HG03575 (cell line): ENCODE data around the gene WDR35.
A peak's percentile ranks its signal among the peaks of the same experiment; 100 is the strongest.
"Not testable (repeated sequence)": the region's sequence is repeated elsewhere in the genome, so short reads cannot be mapped to it uniquely, and the experiment has no call there.

ENCODE experiments used
- ATAC-seq: cut with Tn5 transposase; IDR thresholded peaks from one replicate; pipeline ENCODE4 v1.9.1; 2021; ENCODE audit not compliant: unreplicated experiment, insufficient number of reproducible peaks, low FRiP score; ENCODE audit errors: extremely low read depth

Gene WDR35

DNA sequence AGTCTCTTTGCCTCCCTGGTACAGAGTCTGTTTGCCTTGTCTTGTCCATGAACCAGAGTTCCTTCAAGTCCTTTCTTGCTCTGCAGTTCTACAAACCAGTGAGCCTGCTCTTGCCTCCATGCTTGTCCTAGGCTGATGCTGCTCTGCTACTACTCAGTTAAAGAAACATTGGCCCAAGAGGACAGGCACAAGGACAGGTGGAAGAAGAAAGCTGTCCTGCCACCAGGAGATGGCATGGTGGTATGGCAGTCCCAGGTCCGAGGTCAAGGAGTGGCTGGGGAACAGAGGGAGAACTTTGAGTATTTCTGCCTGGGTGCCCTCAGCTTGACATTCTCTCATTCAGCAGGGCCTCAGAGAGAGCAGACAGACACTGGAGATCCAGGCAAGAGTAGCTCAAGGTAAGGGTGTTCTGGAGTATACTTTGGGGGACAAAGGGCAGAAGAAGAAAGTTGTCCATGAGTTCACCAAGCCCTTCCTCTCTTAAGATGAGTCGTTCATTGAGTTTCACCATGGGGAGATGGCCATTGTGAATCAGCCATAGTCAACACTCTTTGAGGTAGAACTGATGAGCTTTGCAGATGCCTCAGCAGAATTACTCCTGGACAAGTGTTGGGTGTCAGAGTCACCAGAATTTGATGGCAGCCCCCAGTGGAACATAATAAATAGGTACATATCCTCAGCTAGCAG lies 108.5 kb downstream of the WDR35 start:
- no peak for ATAC-seq

DNA sequence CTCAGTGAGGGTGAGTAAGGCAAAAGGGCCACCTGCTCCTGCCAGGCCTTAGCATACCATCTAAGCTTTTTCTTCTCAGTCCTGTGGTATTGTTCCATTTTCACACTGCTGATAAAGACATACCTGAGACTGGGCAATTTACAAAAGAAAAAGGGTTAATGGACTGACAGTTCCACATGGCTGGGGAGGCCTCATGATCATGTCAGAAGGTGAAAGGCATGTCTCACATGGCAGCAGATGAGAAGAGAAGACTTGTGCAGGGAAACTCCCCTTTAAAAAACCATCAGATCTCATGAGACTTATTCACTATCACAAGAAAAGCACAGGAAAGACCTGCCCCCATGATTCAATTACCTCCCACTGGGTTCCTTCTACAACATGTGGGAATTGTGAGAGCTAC lies 109.7 kb downstream of the WDR35 start:
- not testable (repeated sequence) for ATAC-seq

DNA sequence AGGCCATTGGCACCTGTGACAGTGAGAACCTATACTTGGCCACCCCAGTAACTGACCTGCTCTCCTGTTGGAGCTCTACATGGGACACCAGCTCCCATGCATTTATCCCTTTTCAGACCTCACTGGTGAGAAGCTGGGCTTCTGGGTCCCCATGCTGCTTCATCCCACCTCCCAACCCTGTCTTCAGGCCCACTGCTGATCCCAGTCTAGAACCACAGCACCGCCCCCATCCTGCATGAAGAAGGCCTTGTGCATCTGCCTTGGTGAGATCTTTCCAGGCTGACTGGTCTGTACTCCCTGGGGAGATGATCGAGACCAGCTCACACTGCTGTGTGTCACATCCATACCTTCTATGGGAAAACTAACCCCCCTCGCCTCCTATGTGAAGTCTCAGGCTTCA lies 110.8 kb downstream of the WDR35 start:
- no peak for ATAC-seq

DNA sequence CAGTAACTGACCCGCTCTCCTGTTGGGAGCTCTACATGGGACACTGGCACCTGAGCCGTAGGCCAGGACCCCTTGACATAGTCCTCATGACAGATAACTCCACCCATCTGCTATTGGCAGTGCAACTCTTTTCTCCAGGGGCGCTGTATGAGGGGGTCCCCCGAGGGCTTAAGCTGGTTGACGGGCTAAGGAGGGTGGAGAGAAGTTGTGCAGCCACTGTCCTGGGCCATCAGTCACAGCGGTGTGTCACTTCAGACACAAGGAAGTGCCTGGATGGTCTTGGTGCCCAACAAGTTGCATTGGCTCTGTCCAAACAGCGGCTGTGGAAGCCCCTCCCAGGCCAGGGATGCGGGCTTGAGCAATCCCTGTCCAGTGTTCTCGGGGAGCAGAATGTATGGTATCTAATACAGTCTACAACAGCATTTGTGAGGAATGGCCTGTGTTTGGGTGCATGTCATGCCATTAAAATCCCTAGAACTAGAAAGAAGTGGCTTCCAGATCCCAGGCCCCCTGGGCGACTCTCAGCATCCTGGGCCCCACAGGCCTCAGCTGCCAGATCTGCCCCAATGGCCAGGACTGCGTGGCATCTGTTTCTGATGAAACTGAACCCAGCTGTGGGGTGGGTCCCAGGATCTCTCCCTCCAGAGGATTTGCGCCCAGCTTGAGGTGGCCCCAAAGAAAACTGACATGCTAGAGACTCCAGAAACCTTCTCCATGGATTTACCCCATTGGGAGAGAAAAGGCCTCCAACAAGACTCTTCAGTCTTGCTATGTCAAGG lies 111.4 kb downstream of the WDR35 start:
- ATAC-seq: no peak

DNA sequence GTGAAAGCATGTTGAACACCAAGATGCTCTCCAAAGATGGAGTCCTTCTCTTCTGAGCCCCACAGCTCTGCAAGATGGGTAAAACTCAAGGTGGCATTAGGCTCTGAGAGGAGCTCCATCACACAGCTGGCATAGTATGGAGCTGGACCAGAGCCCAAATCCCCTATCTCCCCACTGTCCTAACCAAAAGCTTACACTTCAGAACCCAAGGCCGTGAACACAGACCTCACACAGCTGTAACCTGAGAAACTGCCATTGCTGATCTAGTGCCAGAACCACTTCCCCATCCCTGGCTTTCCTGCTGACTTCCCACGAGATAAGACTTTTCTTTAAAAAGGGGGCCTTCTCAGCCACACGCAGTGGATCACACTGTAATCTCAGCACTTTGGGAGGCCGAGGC lies 113.2 kb downstream of the WDR35 start:
- no peak for ATAC-seq

DNA sequence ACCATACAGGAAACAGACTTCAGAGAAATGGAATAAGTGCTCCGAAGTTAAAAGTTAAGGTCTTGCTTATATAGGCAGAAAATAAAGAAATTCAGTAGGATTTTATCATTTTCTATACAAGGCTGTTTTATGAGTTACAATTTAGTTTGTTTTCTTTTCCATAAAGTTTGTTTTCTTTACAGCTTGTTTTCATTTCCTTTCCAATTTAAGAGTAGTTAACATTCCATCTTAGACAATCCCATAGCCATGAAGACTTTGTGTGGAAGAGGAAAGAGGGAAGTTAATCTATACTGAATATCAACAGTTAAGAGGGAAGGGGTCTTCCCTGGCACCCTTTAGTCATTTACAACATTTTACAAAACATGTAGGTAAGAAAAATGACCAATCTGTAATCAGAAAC lies 114.6 kb downstream of the WDR35 start:
- no peak for ATAC-seq

DNA sequence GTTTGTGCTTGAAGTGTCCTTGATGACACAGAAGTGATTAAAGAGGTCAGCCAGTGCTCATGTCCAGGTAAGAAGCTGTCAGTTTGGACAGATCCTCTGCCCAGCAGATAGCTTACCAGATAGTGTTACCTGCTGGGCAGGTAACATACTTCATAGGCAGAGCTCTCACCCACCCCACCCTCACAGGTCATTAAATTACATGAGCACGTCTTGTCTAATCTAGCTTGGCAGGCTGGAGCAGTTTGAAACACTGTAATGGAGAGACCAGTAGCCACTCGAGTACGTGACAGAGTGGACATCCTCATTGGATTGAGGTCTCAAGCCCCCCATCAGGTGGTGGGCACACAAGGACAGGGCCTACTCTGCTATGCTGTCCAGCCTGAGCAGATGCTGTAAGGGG lies 115.2 kb downstream of the WDR35 start:
- no peak for ATAC-seq

DNA sequence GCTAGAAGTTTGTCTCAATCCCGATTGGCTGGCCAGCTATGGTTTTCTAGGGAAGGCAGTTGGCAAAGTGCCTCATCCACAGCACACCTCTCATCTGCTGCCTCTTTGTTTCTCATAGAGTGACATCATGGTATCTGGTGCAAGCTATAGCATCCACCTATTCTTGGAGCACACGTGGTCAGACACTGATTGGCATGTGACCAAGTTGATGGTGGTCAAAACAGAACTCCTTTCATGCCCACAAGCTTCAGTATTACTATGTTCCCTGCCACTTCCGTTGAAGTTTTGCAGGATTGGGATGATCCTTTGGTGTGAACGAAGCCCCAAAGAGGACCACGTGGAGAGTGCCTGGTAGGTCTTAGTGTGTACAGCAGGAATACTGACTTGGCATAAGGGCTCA lies 116.9 kb downstream of the WDR35 start:
- ATAC-seq: no peak

DNA sequence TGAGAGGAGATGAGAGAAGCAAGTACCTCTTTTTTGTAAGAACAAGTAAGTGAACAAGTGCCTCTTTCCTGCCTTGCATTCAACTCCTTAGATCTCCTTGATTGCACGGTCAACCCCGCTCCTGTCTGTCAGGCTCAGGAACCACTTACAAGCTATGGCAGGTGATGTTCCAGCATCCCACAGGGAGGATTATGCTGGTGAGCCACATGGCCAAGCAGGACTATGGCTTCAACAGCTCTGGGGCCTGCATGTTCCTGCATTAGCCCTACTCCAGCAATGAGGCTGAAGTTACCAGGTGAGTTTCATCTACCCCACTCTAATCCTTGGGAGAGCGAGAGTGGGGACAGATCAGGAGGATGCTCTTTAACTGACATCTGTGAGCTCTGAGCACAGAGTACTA lies 117.6 kb downstream of the WDR35 start:
- no peak for ATAC-seq

DNA sequence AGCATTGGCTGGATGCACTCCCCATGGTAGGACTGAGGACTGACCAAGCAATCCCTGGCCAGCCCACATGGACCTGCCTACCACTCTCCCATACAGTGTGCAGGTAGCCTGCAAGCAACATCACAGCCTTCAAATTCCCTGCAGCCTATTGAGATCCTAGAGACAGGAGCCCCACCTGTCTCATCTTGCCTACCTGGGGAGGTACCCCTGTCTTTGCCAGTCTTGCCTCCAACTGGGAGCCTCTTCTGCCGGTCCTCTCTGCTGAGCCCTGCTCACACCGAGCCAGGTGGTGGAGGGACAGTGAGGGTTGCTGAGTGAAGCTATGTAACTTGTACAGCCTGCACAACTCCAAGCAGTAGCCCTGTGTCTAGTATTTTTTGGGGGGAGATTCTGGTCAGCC lies 118.1 kb downstream of the WDR35 start:
- ATAC-seq: no peak

DNA sequence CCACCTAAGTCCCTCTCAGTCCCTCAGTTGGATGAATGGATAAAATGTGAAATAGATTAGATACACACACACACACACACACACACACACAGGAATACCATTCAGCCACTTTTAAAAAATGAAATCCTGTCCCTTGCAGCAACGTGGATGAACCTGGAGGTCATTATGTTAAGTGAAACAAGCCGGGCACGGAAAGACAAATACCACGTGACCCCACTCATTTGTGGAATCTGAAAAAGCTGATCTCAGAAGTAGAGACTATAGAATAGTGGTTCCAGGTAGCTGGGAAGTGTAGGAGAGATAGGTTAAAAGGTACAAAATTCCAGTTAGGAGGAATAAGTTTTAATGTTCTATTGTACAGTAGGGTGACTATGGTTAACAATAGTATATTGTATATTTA lies 119.1 kb downstream of the WDR35 start:
- ATAC-seq: no peak

DNA sequence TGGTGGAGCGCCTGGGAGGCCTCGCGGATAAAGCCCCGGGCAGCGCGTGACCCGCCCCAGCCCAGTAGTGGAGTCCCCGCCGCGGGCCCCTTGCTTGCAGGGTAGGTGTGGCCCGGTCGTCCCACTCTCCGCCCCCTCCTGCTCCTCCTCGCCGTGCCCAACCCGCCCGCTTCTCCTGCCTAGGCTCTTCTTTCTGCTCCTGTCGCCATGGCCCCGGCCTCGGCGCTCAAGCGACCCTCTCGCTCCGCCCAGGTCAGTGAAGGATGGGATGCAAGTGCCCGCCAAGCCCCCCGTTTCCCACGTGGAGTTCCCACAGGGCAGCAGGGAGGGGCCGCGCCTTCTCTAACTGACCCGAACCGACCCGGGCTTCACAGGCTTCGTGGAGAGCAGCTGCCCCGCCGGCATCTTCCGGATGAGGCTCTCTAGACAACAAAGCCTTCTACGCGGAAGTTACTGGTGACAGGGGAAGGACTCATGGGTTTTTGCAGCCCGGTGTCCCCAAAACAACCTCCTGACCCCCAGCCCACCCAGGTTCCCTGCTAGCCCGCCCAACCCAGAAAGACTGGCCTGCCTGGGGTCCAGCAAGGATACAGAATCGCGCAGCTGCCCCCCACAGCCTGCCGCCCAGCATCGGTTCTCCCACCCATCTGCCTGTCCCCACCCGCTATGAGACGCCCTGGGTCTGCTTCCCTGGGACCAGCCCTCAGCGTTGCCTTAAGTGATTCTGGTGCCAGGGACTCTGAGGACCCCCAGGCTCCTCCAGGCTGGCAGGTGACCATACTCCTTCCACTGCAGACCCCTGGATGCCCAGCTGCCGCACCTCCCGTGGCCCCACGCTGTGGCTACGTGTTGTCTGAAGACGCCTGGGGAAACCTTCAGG lies 121.0 kb downstream of the WDR35 start:
- ATAC-seq: no peak

DNA sequence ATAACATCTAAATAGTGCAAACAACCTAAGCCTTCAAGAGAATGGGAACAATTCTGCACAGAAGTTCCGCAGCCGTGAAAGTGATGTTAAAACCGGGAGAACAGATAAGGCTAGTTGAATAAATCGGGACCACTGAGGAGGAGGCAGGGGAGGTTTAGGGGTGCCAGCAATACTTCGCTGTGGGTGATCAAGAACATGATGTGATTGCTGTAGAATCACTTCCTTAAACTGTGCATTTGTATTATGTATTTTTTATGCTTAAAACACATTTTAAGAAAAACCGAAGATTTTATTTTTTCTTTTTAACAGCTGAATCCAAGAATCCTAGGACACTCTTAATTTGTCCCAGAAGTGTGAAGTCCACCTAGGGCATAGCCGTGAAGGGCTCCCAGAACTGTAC lies 121.7 kb downstream of the WDR35 start:
- ATAC-seq: no peak

DNA sequence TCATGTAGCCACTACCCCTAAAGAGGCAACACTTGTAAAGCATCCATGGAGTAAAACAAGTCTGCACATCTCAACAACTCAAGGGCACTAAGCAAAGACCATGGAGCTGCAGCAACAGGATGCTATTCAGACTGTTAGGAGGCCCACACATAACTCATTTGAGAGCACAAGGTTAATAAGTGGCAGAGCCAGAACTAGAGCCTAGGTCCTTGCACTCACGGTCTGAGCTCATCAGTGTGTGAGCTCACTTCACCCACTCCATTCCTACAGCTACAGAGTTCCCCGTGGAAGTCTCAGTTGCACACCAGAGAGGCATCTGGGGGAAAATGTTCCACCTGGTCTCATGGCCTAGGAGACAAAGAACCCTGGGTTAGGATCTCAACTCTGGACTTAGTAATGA lies 123.1 kb downstream of the WDR35 start:
- peak; percentile 29 for ATAC-seq

DNA sequence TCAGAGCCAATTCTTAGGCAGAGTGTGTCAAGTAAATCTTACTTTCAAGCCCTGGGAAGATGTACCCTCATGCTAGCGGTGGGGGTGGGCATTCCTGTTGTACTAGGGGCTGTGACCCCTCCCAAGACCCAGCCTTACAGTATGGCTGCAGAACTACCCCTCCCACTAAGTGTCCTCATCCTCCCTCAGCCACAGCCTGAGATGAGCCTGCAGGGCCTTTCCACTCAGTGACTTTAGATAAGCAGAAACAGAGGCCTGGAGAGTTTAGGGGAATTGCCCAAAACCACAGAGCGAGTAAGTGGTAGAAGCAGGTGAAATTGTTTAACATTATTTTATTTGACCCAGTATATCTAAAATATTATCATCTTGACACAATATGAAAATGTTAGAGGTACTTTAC lies 124.8 kb downstream of the WDR35 start:
- no peak for ATAC-seq

DNA sequence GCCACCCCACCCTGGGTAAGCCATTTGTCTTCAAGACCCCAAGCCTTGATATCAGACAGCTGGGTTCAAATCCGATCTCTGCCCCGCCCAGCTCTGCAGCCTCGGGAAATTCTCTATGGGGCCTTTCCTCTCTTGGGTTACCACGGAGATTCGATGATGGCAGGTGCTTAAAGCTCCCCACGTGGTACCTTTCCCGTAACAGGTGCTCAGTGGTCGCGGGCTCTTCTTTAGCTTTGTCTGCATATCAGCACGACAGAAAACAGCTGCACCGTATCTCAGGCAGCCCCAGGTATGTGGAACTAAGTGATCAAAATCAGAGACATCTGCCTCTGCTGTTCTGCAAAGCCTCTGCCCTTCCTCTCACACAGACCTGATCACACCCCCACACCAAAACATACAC lies 125.5 kb downstream of the WDR35 start:
- no peak for ATAC-seq

DNA sequence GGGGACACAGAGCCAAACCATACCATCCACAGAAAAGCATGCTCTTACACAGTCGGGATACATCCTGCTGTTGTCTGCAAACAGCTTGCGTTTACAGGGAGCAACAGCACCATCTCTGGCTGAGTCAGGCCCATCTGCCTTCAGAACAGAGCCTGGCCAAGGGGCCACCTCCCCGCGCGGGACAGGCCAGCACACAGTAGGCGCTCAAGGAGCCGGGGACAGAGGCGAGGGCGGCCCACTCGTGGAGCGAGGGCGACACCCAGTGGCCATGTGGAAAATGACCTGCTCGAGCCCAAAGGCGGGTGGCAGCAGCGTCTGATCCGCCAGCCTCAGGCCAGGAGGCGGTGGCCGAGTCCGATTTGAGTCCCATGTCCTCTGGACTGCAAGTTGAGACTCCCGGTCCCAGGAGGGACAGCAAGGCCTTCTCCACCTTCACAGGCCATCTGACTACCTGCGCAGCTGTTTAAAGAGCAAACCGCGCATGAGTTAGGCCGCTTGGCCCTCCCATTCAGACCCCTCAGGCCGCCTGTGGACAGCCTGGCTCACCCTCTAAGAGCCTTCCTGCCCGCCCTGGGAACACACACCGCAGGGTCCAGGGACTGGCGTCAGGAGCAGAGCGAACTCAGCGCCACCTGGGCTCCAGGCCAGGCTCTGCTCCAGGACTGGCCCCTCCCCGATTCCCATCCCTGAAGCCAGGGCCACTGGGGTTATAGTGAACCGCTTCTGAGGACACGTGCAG lies 126.4 kb downstream of the WDR35 start:
- ATAC-seq: no peak

DNA sequence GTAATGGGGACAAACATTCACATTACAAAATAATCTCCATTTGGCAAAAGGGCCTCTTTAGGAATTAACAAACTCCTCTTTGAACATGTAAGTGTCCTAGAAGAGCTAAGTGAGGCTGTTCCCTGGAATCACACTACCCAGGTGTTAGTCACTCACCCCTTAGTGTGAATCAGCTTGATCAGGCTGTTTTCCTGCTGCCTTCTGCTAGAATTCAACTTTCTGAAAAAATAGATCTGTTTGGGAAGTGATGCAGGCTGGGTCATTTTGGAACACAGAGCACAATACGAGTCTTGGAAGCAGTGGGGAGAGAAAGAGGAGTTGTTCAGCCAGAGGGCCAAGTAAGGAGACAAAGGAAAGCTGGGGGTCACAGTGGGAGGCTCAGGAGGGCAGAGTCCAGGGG lies 128.1 kb downstream of the WDR35 start:
- ATAC-seq: no peak
